ENCODE results near the gene WFDC2.

GRCh38 chr20:45427236-45428149, 42.1 kb upstream of the WFDC2 start:
- TF ChIP-seq CTCF (IDR thresholded peaks at IDR 0.05) = no peak
- no peak for TF ChIP-seq POLR2A (IDR thresholded peaks at IDR 0.05)

All from testis (tissue), 2 donors.